GM19438 (cell line): ENCODE measurements around the gene MTMR3.

ENCODE experiments used
- ATAC-seq: cut with Tn5 transposase; IDR thresholded peaks from one replicate; pipeline ENCODE4 v1.9.1; 2021; ENCODE audit warnings: low read depth; ENCODE audit not compliant: unreplicated experiment

MTMR3 gene

DNA sequence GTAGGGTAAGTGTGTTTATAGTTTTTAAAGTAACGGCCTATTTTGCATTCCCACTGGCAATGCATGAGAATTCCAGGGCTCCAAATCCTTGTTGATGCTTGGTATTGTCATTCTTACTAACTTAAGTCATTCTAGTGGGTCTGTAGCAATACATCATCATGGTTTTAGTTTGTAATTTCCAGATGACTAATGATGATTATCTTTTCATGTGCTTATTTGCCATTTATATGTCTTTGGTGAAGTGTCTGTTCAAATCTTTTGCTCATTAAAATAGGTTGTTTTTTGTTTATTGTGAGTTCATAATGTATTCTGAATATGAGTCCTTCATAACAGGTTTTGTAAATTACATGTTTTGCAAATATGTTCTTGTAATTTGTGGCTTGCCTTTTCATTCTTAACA is 31.2 kb downstream of the MTMR3 start:
- no peak for ATAC-seq

DNA sequence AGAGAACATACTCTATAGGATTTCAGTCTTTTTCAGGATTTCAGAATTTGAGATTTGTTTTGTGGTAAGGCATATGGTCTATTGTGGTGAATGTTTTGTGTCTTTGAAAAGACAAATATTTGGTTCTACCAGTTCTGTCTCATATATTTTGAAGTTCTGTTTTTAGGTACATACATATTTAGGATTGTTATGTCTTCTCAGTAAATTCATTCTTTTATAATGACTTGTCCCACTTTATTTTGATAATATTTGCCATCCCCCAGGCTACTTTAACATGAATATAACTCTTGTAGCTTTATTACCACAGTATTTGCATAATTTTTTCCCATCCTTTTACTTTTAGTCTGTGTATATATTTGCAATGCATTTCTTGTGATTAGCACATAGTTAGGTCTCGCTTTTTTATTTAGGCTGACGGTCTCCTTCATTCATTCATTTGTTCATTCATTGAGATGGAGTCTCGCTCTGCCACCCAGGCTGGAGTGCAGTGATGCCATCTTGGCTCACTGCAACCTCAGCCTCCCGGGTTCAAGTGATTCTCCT is 32.1 kb downstream of the MTMR3 start:
- no peak for ATAC-seq

DNA sequence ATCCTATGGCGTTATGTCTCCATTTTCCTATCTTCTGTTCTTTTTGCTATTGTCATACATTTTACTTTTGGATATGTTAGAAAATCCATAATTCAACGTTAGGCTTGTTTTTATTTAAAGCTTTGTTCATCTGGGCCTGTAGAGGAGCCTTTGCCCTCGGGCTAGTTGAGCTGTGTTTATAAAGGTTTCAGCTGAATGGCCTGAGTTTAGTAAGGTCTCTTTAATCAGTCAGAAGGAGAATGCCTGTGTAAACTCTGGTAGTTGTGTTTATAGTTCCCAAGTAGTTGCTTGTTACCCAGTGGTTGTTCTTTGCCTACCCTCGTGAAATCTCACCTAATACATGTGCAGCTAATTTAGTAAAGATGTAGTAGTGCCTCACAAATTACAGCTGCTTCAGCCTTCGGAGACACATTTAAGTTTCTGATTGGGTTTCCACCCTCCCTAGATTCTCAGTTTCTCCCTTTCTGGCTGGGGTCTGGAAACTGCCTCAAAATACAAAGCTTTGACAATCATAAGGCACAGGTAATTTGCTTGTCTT is 33.1 kb downstream of the MTMR3 start:
- ATAC-seq, result no peak

DNA sequence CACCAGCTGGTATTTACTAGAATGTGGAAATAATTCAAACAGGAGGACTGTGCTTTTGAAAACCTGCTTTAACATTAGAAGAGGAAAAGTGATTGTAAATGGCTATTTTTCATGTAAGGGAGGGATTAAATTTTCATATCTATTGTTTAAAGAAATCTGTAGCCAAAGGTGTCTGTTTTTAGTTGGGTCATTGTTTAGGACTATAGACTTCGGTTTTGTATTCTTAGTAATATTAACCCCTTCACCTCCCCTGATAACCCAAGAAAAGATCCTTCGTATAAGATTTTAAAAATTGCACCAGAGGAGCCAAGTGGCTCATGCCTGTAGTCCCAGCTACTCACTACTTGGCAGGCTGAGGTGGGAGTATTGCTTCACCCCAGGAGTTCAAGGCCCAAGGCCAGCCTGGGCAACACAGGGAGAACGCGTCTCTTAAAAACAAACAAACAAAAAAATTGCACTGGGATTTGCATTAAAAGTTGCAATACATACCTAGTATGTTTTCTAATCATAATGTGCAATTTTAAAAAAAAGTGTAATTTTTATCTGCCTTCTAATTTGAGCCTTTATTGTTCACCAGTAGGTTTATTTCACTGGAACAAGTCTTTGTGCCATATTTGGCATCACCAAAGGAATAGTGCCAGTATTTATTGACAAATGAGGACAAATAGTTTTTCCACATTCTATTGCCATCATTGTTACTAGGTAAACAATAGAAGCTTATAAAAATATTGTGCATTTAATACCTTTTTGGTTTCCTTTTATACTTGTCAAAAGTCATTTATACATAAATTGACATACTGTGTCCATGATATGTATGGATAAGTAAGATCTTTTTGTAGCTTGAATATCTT is 34.3 kb downstream of the MTMR3 start:
- ATAC-seq, result no peak

DNA sequence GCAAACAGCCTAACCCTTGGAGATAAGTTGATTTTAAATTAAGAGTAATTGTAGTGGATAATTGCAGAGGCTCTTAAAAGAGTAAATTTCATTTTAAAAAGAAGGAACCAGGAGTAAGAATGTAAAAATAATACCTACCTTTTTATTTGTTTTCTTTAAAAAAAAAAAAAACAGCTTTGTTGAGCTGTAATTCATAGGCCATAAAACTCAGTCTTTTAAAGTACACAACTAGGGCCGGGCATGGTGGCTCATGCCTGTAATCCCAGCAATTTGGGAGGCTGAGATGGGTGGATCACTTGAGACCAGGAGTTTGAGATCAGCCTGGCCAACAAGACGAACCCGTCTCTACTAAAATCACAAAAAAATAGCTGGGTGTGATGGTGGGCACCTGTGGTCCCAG is 42.4 kb downstream of the MTMR3 start:
- no peak for ATAC-seq

DNA sequence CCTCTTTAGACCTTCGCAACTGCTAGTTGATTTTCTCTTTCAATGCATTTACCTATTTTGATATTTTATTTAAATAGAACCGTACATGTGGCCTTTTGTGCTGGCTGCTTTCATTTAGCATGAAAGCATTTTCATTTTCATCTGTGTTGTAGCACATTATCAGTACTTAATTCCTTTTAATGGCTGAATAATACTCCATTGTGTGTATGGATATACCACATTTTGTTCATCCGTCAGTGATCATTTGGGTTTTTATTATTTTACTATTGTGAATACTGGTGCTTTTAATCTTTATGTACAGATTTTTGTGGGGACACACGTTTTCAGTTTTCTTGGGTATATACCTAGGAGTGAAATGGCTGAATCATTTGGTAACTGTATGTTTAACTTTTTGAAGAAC is 43.1 kb downstream of the MTMR3 start:
- ATAC-seq, result no peak

DNA sequence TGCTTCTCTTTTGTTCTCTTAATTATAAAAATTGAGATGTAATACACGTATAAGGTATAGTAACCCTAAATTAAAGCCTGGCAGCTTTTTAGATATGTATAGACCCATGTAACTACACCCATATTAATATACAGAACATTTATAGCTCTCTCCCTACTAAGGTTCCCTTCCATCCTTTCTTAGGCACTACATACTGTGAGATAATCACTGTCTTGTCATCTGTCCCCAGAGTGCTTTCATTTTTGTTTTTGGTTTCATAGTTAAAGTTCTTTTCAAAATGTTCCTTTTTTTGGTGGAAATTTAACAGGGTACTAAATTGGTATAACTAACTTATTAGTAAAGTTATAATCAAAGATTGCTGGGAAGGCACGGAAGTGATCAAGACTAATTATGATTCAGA is 49.2 kb downstream of the MTMR3 start:
- no peak for ATAC-seq

DNA sequence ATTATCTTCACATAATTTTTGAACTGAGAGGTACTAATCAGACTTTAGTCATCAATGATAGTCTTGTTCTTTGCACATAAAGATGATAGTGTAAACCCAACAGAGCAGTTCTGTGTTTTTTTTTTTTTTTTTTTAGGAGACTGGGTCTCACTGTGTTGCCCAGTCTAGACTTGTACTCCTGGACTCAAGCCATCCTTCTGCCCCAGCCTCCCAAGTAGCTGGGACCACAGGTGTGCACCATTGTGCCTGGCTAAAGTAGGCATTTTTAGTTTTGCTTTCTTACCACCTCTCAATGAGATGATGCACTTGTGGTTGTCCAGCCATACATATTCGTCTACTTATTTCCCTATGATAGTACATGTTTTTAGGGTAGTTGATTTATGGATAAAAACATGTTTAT is 50.6 kb downstream of the MTMR3 start:
- no peak for ATAC-seq

DNA sequence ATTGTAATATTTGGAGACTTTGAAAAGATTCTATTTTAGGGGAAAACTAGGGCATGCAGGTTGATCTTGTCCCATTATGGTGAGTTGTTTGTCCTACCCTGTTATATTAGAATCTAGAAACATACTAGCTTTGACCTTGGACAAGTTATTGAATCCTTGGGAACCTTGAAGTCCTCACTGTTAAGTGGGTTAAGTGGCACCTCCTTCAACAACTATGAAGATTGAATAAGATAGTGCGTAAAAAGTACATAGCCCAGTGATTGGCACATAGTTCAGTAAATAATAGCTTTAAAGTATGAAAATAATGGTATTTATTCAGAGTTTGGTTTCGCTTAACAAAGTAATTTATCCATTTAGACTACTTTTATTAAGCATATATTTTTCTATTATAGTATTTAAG is 51.6 kb downstream of the MTMR3 start:
- ATAC-seq, result no peak

DNA sequence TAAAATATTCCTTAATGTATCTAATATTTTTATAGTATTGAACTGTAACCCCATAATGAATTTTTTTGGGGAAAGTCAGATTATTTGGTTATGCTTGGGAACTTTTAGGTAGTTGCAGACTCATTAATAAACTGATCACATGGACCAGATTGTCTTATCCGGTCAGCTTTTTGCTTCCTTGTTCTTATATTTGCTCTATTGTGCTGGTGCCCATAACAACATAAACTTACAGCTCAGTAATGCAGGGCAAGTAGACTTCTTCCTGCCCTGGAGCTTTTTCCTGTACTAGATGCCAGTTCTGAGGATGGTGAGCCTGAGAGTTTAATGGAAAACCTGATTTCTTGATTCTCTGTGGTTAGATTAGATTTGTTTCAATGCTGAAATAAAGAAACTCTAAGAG is 53.2 kb downstream of the MTMR3 start:
- ATAC-seq, result no peak

DNA sequence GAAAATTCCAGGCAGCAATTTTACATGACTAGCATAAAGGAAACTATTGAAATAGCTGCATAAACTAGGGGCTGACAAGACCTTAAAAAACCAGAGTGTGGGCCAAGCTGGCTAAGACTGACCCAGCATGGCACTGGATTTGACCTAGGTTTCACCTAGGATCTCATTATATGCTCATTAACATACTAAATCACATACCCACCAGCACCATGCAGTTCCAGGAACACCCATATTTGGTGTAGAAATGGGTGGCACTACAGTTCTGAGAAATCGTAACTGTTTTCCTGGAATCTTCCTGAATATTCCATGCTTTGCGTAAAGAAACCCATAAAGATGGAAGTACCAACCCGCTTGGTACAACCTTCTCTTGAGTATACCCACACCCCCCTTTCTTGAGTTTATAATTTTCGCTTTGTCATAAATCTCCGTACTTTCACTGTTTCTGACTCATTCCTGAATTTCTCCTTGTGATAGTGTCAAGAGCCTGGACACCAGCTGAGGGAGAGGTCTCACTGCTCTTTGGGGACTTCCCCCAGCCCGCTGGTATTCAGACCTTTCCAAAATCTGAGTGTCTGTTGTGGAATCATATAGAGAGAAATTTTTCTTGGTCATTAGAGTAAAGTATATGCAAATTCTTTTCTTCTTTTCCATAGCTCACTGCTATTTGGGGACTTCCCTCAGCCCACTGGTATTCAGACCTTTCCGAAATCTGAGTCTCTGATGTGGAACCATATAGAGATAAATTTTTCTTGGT is 55.1 kb downstream of the MTMR3 start:
- ATAC-seq, result no peak

DNA sequence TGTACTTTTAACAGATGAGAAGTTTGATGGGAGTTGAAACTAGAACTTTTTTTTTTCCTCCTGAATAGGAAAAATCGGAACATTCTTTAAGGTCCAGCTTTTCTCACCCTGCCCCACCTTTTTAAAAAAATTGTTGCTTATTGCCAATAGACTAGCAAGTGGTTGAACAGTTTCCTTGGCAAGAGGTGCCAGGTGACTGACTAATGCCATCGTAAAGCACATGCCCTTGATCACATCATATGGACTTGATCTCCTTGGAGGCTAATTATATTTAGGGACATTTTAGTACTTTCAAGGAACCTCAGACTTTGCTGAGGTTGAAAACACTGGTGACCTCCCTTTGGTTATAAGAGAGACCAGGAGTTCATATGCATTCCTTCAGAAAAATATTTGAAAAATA is 57.6 kb downstream of the MTMR3 start:
- ATAC-seq, result no peak

DNA sequence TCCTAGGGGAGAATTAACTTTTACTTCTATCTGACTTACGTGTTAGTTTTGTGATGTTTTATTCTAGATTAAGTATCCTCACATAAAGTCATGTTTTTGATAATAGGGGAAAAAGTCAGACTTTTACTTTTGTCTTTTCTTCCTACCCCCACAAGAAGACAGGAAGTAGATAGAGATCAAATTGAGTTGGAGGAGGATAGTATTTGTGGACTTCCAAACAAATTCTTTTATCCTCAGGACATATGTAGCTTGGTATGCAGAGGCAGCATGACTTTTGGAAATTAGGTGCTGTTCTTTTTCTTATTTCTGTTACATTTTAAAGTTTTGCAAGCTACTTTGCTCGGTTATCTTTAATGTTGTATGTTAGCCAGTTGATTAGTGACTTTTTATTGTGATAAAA is 61.4 kb downstream of the MTMR3 start:
- no peak for ATAC-seq

DNA sequence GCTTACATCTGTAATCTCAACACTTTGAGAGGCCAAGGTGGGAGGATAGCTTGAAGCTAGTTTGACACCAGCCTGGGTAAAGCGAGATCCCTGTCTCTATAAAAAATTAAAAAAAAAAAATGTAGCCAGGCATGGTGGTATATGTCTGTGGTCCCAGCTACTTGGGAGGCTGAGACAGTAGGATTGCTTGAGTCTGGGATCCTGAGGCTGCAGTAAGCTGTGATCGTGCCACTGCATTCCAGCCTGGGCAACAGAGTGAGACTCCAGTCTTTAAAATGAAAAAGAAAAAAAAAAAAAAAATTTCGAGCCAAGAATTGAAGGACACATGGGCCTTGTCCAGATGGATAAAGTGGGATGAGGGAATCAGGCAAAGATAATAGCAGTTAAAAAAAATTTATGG is 62.5 kb downstream of the MTMR3 start:
- ATAC-seq, result no peak

DNA sequence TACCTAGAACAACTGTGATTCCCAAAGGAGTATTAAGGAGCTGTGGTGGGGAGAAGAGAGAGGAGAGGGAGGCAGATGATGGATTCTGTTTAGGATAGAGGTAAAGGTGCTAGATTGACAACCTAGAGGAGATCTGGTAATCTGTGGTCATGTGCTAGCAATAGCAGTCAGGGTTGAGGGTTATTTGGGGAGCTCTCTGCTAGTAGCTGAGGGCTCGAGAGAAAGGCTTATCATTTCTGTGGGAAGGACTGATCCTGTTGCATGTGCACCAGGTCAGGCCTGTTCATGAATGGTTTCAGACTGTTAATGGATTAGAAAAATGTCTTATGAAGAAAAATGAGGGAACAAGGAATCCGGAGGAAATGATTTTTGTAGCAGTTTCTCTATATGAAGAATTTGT is 63.2 kb downstream of the MTMR3 start:
- ATAC-seq, result no peak

DNA sequence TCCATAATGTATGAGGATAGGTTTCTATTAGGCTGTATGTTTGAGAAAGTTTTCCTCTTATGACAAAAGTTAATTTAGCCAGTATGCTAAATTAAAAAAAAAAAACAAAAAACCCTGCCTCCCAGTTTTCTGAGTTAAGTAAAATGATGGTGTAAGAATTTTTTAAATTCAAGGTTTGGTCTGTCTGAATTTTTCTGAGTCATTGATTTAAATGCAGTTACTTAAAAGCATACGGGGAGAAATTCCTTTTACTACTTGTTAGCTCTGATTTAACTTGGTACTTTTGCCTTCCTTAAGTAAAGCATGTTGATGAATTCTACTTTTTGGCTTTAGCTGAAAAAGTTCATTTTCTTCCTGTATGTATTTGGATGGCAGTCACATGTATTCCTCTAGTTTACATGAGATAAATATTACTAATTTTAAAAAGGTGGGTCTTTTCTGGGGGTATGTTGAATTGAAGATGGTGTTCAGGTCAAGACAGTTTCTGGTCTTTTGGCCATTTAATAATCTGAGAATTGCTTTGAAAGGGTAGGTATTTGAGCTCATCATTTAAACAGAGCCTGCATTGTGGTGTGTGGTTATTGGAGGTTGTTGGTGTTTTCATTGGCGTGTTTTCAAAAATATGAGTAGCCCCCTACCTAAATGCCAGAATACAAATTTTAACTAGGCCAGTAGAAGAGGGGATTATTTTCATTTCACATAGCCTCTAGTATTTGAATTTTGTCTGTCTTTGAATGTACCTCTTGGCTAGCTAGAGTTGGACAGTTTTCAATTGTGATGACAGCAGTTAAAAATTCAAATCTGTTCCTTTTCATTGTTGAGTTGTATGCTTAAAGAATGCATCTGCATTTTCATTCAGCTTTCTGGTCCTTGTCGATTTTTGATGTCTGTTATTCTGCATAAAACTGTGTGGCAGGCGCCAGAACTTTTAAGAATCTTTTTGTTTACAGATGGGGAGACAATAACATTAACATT is 64.7 kb downstream of the MTMR3 start:
- no peak for ATAC-seq

DNA sequence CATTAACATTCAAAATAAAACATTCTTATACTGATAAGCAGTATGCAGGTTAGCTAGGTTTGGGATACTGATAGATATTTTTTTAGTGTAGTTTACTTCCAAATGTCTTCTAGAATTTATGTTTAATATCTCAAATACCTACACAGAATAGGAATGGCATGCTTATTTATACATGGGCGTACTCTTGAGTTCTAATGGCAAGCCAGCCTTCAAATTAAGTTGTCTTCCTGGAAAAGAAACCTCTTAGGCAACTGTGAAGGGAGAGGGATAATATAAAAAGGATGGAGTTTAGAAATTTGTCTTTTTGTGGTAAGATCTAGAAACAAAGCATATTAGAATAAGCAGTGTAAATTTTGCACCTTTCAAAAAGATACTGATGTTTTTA is 65.4 kb downstream of the MTMR3 start:
- no peak for ATAC-seq

DNA sequence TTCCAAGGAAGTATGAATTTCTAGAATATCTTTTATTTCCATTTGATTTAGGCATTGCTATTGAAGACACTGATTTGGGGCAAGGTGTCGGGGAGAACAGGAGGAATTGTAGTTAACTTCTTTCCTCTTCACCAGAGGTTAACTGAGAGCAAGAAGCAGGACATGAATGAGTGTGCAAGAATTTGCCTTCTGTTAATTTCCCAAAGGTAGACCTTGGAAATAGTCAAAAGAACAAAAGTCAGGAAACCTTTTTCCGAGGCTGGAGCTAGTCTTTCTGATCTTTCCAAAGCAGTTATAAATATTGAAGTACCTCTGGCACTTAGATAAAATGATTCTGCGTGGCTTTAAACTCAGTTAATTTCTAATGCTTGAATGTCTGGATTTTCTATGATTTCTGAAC is 66.9 kb downstream of the MTMR3 start:
- ATAC-seq, result no peak

DNA sequence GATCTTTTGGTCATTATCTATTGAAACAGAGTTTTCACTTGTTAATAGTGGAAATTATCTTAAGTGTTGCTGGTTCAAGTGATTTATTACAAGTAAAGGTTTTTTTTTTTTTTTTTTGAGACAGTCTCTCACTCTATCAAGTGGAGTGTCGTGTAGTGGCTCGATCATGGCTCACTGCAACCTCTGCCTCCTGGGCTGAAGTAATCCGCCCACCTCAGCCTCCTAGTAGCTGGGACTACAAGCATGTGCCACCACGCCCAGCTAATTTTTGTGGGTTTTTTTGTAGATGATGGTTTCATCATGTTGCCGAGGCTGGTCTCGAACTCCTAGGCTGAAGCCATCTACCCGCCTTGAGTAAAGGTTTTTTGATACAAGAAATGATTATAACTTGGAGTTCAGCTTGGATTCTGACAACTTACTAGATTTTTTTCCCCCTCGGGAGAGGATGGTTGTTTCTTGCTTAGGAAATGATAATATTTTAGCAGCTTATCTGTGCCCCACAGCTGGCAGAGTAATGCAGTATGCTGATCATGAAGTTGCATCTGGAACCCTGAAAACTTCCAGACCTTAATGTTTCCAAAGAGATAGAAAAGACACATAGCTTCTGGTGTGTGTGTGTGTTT is 68.9 kb downstream of the MTMR3 start:
- ATAC-seq, result no peak
